IMR-90 (cell line): ENCODE data around the gene MUTYH. TPM values are rescaled to one million over a fixed set of nuclear protein-coding genes. Genes with fewer than 3 reads are reported as not detected.

Experiments
- ATAC-seq: fragments of 200-7000 bp; cut with Tn5 transposase; 2 replicates; pipeline ENCODE4 v1.9.1; 2020; ENCODE audit warnings: low read depth, mild to moderate bottlenecking, moderate library complexity
- BruUV-seq: library from RNA; stranded (reverse); fragments of 400-500 nt; replicated peaks from 2 replicates; lab custom pipeline; 2021; lab: Mats Ljungman, UMichigan
- CTCF ChIA-PET: fragments of 300-600 bp; formaldehyde crosslinking; extraction: SDS; loops from one replicate; lab custom pipeline; 2021; ENCODE audit warnings: antibody characterized with exemption; lab: Yijun Ruan, JAX
- POLR2A ChIA-PET: fragments of 300-600 bp; sonication (Branson Sonifier 250); formaldehyde crosslinking; loops from one replicate; lab custom pipeline; 2022; ENCODE audit warnings: antibody characterized with exemption; ENCODE audit not compliant: unreplicated experiment; lab: Charles Lee
- DNase-seq: peaks from one replicate; pipeline ENCODE4 v3.0.0; 2013
- H2AFZ ChIP-seq: replicated peaks from 2 replicates; pipeline ENCODE3; 2013; ENCODE audit warnings: low read length, mild to moderate bottlenecking; ENCODE audit not compliant: poor library complexity
- H2AK5ac ChIP-seq: 2 replicates; pipeline ENCODE4 v1.6.1; 2013; ENCODE audit warnings: low read depth, low read length, inconsistent platforms
- H2AK9ac ChIP-seq: replicated peaks from 2 replicates; pipeline ENCODE3; 2013; ENCODE audit warnings: mild to moderate bottlenecking, low read depth, low read length, moderate library complexity; ENCODE audit not compliant: poor library complexity
- H2BK120ac ChIP-seq: 2 replicates; pipeline ENCODE4 v1.6.1; 2013; ENCODE audit warnings: low read depth, low read length, inconsistent platforms
- H2BK15ac ChIP-seq: 3 replicates; pipeline ENCODE4 v1.6.1; 2013; ENCODE audit warnings: low read depth, low read length, inconsistent platforms
- H2BK20ac ChIP-seq: 2 replicates; pipeline ENCODE4 v1.6.1; 2013; ENCODE audit warnings: low read depth, mild to moderate bottlenecking, inconsistent platforms, low read length, moderate library complexity
- H2BK5ac ChIP-seq: 2 replicates; pipeline ENCODE4 v1.6.1; 2013; ENCODE audit warnings: mild to moderate bottlenecking, low read depth, low read length, inconsistent platforms; ENCODE audit not compliant: poor library complexity, severe bottlenecking
- H3K14ac ChIP-seq: replicated peaks from 2 replicates; pipeline ENCODE4 v1.6.1; 2013; ENCODE audit warnings: low read depth, low read length, inconsistent platforms
- H3K18ac ChIP-seq: 2 replicates; pipeline ENCODE4 v1.6.1; 2013; ENCODE audit warnings: low read depth, low read length, control low read depth
- H3K23ac ChIP-seq: 2 replicates; pipeline ENCODE4 v1.6.1; 2013; ENCODE audit warnings: low read depth, low read length, inconsistent platforms
- H3K27ac ChIP-seq: 2 replicates; pipeline ENCODE4 v1.5.1; 2013; ENCODE audit warnings: mild to moderate bottlenecking, control low read depth, low read length; ENCODE audit not compliant: insufficient read depth
- H3K27me3 ChIP-seq: 2 replicates; pipeline ENCODE4 v1.6.1; 2013; ENCODE audit warnings: low read length; ENCODE audit not compliant: control insufficient read depth, insufficient read depth
- H3K36me3 ChIP-seq: 2 replicates; pipeline ENCODE4 v1.6.1; 2013; ENCODE audit warnings: low read length, mixed read lengths; ENCODE audit not compliant: control insufficient read depth, insufficient read depth
- H3K4ac ChIP-seq: 2 replicates; pipeline ENCODE4 v1.6.1; 2013; ENCODE audit warnings: low read depth, low read length, inconsistent platforms
- H3K4me1 ChIP-seq: 2 replicates; pipeline ENCODE4 v1.6.1; 2013; ENCODE audit warnings: low read length, mixed read lengths; ENCODE audit not compliant: control insufficient read depth, insufficient read depth
- H3K4me2 ChIP-seq: 2 replicates; pipeline ENCODE4 v1.6.1; 2013; ENCODE audit warnings: low read depth, mild to moderate bottlenecking, control low read depth, low read length, moderate library complexity
- H3K4me3 ChIP-seq: 2 replicates; pipeline ENCODE4 v1.5.1; 2013; ENCODE audit warnings: low read depth, mild to moderate bottlenecking, control low read depth, low read length, moderate library complexity; ENCODE audit not compliant: insufficient read depth
- H3K56ac ChIP-seq: 2 replicates; pipeline ENCODE4 v1.6.1; 2013; ENCODE audit warnings: low read length, inconsistent platforms; ENCODE audit not compliant: insufficient read depth; ENCODE audit errors: extremely low read depth
- H3K79me1 ChIP-seq, 2 experiments: 2 replicates each; pipeline ENCODE4 v1.6.1; 2013; ENCODE audit warnings: low read length in 2 of 2, inconsistent platforms in 1 of 2, low read depth in 1 of 2
- H3K9ac ChIP-seq: 2 replicates; pipeline ENCODE4 v1.6.1; 2013; ENCODE audit warnings: low read depth, low read length, control low read depth
- H3K9me1 ChIP-seq: 2 replicates; pipeline ENCODE4 v1.6.1; 2013; ENCODE audit warnings: low read length, inconsistent platforms; ENCODE audit not compliant: insufficient read depth
- H3K9me3 ChIP-seq: 2 replicates; pipeline ENCODE4 v1.6.1; 2013; ENCODE audit warnings: low read length; ENCODE audit not compliant: control insufficient read depth, insufficient read depth
- H4K20me1 ChIP-seq: 2 replicates; pipeline ENCODE4 v1.6.1; 2013; ENCODE audit warnings: low read length, inconsistent platforms; ENCODE audit not compliant: insufficient read depth
- H4K5ac ChIP-seq: 2 replicates; pipeline ENCODE4 v1.6.1; 2013; ENCODE audit warnings: mild to moderate bottlenecking, low read depth, low read length, control low read depth
- H4K8ac ChIP-seq, 2 experiments: 2 replicates each; pipeline ENCODE4 v1.6.1; 2013; ENCODE audit warnings: low read depth in 2 of 2, low read length in 2 of 2, control low read depth in 1 of 2, inconsistent platforms in 1 of 2
- H4K91ac ChIP-seq: 2 replicates; pipeline ENCODE4 v1.6.1; 2013; ENCODE audit warnings: low read depth, low read length, inconsistent platforms; ENCODE audit not compliant: insufficient read depth
- BHLHE40 ChIP-seq: fragments of 150-350 bp; IDR thresholded peaks from 2 replicates; pipeline ENCODE4 v1.6.1; 2016; ENCODE audit warnings: mild to moderate bottlenecking, low read depth, low read length
- WGBS, 2 experiments: methylation state at CpG; one replicate each; pipeline versions ENCODE4 v1.1.5 to v1.1.7; 2013; ENCODE audit warnings: missing lambda C conversion rate in 2 of 2; ENCODE audit not compliant: insufficient read length in 1 of 2; ENCODE audit errors: extremely low coverage in 2 of 2; 5-methylcytosine and 5-hydroxymethylcytosine counted together
- dilution Hi-C: fragments of 300-500 bp; cut with HindIII; formaldehyde crosslinking; loops from one replicate; pipeline ENCODE4 v1.14.3; 2018; ENCODE audit warnings: low sequenced_read_pairs; ENCODE audit not compliant: unreplicated experiment
- in situ Hi-C: fragments of 300-500 bp; cut with MboI; formaldehyde crosslinking; loops from 3 replicates; pipeline ENCODE4 v1.14.3; 2019; ENCODE audit warnings: low sequenced_read_pairs, inconsistent platforms, mixed read lengths
- intact Hi-C: fragments of 100-400 bp; cut with micrococcal nuclease; formaldehyde crosslinking; loops from 2 replicates; pipeline ENCODE4 v1.10.0; 2022
- polyA plus RNA-seq, 3 experiments: library from polyadenylated mRNA; depleted of rRNA; stranded (reverse); fragments of >200 nt; gene quantifications; 2 replicates each; pipeline ENCODE4 v1.2.3, GENCODE V29; 2012; ENCODE audit warnings: low replicate concordance in 1 of 3
- total RNA-seq: library from RNA; depleted of rRNA; stranded (reverse); fragments of >200 nt; gene quantifications from 2 replicates; pipeline ENCODE4 v1.2.3, GENCODE V29; 2012

Gene MUTYH
- total and polyA plus RNA-seq, 2 of the 4 experiments (the other 2 are of a cell fraction), result 9.1 to 14.6 TPM

- Histone ChIP-seq H2AFZ (no peak overlapping the region), H3K56ac (no peak overlapping the region), H4K20me1 (no peaks in the 10 kb centered on the region), H3K14ac (no peak overlapping the region), H4K5ac (no peak overlapping the region), H3K4ac (no peak overlapping the region), H3K4me3 (no peak overlapping the region), H3K9me1 (no peaks in the 10 kb centered on the region), H3K9me3 (peaks cover 2% of the 10 kb centered on the region; the same call in 1 of the 2 replicates), H3K27me3 (peaks cover 13% of the 10 kb centered on the region; the same call in 1 of the 2 replicates), H2AK5ac (no peak overlapping the region), H2BK15ac (no peak overlapping the region), H3K23ac (no peak overlapping the region), H4K91ac (no peak overlapping the region), H2AK9ac (no peak overlapping the region), H2BK20ac (no peak overlapping the region), H2BK5ac (no peak overlapping the region), H3K9ac (no peak overlapping the region), H2BK120ac (no peak overlapping the region), H4K8ac (no peak overlapping the region), H3K79me1 (no peaks in the 10 kb centered on the region), H3K18ac (no peak overlapping the region), H3K4me2 (no peak overlapping the region), H3K27ac (no peak overlapping the region), H3K36me3 (no peaks in the 10 kb centered on the region), H3K4me1 (no peaks in the 10 kb centered on the region)
- ChIA-PET POLR2A (no interaction called here), CTCF (no interaction called here)
- in situ Hi-C loops (no loop called here), dilution Hi-C loops (no loop called here), intact Hi-C loops (no loop called here)
- BruUV-seq, result no TSS peak
- TF ChIP-seq BHLHE40, result no peak
- DNase-seq (no peak), ATAC-seq (no peak)
- 0% methylated on average over 1 of the region's 4 CpGs; no CpG with 5 or more reads in 1 of the 2 experiments for WGBS, 2 experiments
Measured at GRCh38 chr1:45319761-45320160, 20.5 kb downstream of the MUTYH start.
